ENCODE results near the gene UBE4A.

Gene UBE4A

DNA sequence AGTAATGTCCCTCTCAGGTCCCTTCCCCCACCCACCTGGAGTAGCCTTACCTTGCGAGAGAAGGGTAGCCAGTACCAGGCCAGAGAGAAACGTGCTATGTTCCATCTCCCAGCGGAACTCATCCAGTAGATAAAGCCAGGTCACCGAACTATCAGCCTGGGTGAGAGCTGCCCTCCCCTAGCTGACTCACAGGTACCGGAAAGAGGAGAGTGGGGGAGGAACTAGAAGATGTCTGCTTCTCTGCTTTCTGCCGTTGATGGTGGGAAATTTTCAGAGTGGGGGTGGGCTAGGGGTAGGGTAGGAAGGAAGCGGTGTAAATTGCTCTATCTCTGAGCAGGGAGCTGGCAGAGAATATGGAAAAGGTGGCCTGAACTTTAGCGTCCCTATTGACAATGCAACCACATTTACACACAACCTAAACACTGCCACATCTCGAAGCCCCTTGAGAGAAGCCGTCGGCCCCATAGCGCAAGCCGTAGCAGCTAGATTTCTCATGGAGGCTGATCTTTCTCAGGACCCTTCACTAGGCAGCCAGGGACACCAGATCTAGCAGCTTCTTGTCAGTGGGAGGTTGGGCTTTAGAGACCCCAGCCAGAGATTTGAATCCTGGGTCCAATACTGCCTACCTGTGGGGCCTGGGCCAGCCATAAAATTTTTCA, 16.8 kb upstream of the UBE4A start, which contains the start of gene CD3D:
Gene CD3D, minus strand, starts transcription at position 203 of the 659 bp plus-strand sequence. Its CDS starts 98 bp downstream, at position 105.
- Histone ChIP-seq H3K27me3 (replicated peaks; ENCODE audit: control insufficient read depth, insufficient read depth, low read length) (no peaks in the 10 kb centered on the region; the same call in 1 of the 2 replicates), H3K4me3 (replicated peaks; ENCODE audit: low read depth, low read length) (no peak within 1 kb of the TSS), H3K36me3 (ENCODE audit: control insufficient read depth, insufficient read depth, low read length) (no peaks in the 10 kb centered on the region)
- no peak for TF ChIP-seq CTCF (IDR thresholded peaks at IDR 0.05; ENCODE audit: insufficient read depth, low read length, poor library complexity, severe bottlenecking)
- DNase-seq (ENCODE audit: extremely low read depth, insufficient read length), result no peak

- Histone ChIP-seq H3K27me3 (replicated peaks; ENCODE audit: control insufficient read depth, insufficient read depth, low read length) (no peaks in the 10 kb centered on the region; the same call in 1 of the 2 replicates), H3K36me3 (ENCODE audit: control insufficient read depth, insufficient read depth, low read length) (no peaks in the 10 kb centered on the region), H3K4me3 (replicated peaks; ENCODE audit: low read depth, low read length) (no peak overlapping the region)
- DNase-seq (ENCODE audit: extremely low read depth, insufficient read length), result no peak
- TF ChIP-seq CTCF (IDR thresholded peaks at IDR 0.05; ENCODE audit: insufficient read depth, low read length, poor library complexity, severe bottlenecking), result no peak
Measured at GRCh38 chr11:118343248-118343647, 16.2 kb upstream of the UBE4A start.

DNA sequence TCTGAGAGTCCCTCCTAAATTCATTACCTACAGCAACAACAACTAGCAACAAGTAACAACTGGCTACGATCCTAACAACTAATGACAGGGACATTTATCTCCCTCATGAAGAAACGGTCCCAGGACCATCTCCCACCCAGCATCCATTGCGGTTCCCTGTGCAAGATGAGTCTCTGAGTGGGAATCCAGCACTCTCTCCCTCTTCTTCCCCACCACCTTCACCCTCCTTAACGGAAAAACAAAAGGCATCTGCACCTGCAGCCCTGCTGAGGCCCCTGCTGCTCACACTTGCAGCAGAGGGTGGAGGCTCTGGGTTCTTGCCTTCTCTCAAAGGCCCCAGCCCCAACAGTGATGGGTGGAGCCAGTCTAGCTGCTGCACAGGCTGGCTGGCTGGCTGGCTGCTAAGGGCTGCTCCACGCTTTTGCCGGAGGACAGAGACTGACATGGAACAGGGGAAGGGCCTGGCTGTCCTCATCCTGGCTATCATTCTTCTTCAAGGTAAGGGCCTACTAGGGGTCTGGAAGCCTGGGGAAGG, 15.4 kb upstream of the UBE4A start, which contains the start of gene CD3G:
Gene CD3G, plus strand, starts transcription at position 364 of the 535 bp plus-strand sequence. Its CDS starts 80 bp downstream, at position 444.
- H3K4me3 ChIP-seq (replicated peaks; ENCODE audit: low read depth, low read length), result no peak within 1 kb of the TSS
- DNase-seq (ENCODE audit: extremely low read depth, insufficient read length), result no peak
- no peak for TF ChIP-seq CTCF (IDR thresholded peaks at IDR 0.05; ENCODE audit: insufficient read depth, low read length, poor library complexity, severe bottlenecking)
- no peaks in the 10 kb centered on the region for H3K36me3 ChIP-seq (ENCODE audit: control insufficient read depth, insufficient read depth, low read length)
- H3K27me3 ChIP-seq (replicated peaks; ENCODE audit: control insufficient read depth, insufficient read depth, low read length), result no peaks in the 10 kb centered on the region; the same call in 1 of the 2 replicates

GRCh38 chr11:118349475-118349874, 9.9 kb upstream of the UBE4A start:
- TF ChIP-seq CTCF (IDR thresholded peaks at IDR 0.05; ENCODE audit: insufficient read depth, low read length, poor library complexity, severe bottlenecking), result no peak
- no peaks in the 10 kb centered on the region for H3K36me3 ChIP-seq (ENCODE audit: control insufficient read depth, insufficient read depth, low read length)
- no peaks in the 10 kb centered on the region; the same call in none of the 2 replicates for H3K27me3 ChIP-seq (replicated peaks; ENCODE audit: control insufficient read depth, insufficient read depth, low read length)
- no peak for DNase-seq (ENCODE audit: extremely low read depth, insufficient read length)
- H3K4me3 ChIP-seq (replicated peaks; ENCODE audit: low read depth, low read length), result no peak overlapping the region

DNA sequence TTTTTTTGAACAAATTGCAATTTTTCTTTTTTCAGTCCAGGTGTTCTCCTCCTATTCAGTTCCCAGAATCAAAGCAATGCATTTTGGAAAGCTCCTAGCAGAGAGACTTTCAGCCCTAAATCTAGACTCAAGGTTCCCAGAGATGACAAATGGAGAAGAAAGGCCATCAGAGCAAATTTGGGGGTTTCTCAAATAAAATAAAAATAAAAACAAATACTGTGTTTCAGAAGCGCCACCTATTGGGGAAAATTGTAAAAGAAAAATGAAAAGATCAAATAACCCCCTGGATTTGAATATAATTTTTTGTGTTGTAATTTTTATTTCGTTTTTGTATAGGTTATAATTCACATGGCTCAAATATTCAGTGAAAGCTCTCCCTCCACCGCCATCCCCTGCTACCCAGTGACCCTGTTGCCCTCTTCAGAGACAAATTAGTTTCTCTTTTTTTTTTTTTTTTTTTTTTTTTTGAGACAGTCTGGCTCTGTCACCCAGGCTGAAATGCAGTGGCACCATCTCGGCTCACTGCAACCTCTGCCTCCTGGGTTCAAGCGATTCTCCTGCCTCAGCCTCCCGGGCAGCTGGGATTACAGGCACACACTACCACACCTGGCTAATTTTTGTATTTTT, 6.2 kb upstream of the UBE4A start:
- no peaks in the 10 kb centered on the region; the same call in 1 of the 2 replicates for H3K27me3 ChIP-seq (replicated peaks; ENCODE audit: control insufficient read depth, insufficient read depth, low read length)
- H3K36me3 ChIP-seq (ENCODE audit: control insufficient read depth, insufficient read depth, low read length), result no peaks in the 10 kb centered on the region
- DNase-seq (ENCODE audit: extremely low read depth, insufficient read length), result no peak
- peak; percentile 47 for TF ChIP-seq CTCF (IDR thresholded peaks at IDR 0.05; ENCODE audit: insufficient read depth, low read length, poor library complexity, severe bottlenecking)
- no peak overlapping the region for H3K4me3 ChIP-seq (replicated peaks; ENCODE audit: low read depth, low read length)
